Right atrium auricular region (tissue), 2 donors: ENCODE results near the gene PGBD5. TPM values are rescaled to one million over a fixed set of nuclear protein-coding genes. Genes with fewer than 3 reads are reported as not detected.

ENCODE experiments used
- DNase-seq: peaks from one replicate; pipeline ENCODE4 v3.0.0-alpha.2; 2019; ENCODE audit warnings: low spot score
- H3K27ac ChIP-seq, 2 donors: fragments of 200-600 bp; sonication (generic); 1 replicate in 1 of 2; 2 replicates in 1 of 2; pipeline ENCODE4 v1.5.1; 2016 to 2019
- H3K27me3 ChIP-seq, 2 donors: fragments of 200-600 bp; sonication (generic); one replicate each; pipeline versions ENCODE4 v1.5.1 to v1.6.0; 2017 to 2019
- H3K36me3 ChIP-seq: fragments of 200-600 bp; sonication (generic); one replicate; pipeline ENCODE4 v1.5.1; 2016
- H3K4me1 ChIP-seq, 2 donors: fragments of 200-600 bp; sonication (generic); one replicate each; pipeline versions ENCODE4 v1.5.1 to v1.6.0; 2017 to 2019
- H3K4me3 ChIP-seq, 2 donors: fragments of 200-600 bp; sonication (generic); 1 replicate in 1 of 2; 2 replicates in 1 of 2; pipeline ENCODE4 v1.5.1; 2017 to 2019; ENCODE audit warnings: mild to moderate bottlenecking in 1 of 2, moderate library complexity in 1 of 2
- H3K9me3 ChIP-seq, 2 donors: fragments of 200-600 bp; sonication (generic); one replicate each; pipeline ENCODE4 v1.5.1; 2019
- CTCF ChIP-seq, 2 donors: fragments of 200-600 bp; sonication (generic); IDR thresholded peaks; one replicate each; pipeline ENCODE4 v1.5.1; 2019; ENCODE audit warnings: antibody characterized with exemption in 2 of 2
- total RNA-seq, 2 donors: library from RNA; depleted of rRNA; stranded (reverse); fragments of >200 nt; gene quantifications; one replicate each; pipeline ENCODE4 v1.1.0, GENCODE V29; 2016

The PGBD5 gene
- total RNA-seq, 2 donors from 2014 or later, result 13.2 to 18.5 TPM

GRCh38 chr1:230355128-230355527 lies 71.0 kb downstream of the PGBD5 start:
- Histone ChIP-seq H3K4me3 (no peak overlapping the region), H3K9me3 (no peaks in the 10 kb centered on the region), H3K4me1 (peaks cover 0 to 7% of the 10 kb centered on the region in 2 donors), H3K27me3 (no peaks in the 10 kb centered on the region), H3K27ac (no peak overlapping the region), H3K36me3 (no peaks in the 10 kb centered on the region)
- no peak for TF ChIP-seq CTCF (IDR thresholded peaks at IDR 0.05)
- no peak for DNase-seq

DNA sequence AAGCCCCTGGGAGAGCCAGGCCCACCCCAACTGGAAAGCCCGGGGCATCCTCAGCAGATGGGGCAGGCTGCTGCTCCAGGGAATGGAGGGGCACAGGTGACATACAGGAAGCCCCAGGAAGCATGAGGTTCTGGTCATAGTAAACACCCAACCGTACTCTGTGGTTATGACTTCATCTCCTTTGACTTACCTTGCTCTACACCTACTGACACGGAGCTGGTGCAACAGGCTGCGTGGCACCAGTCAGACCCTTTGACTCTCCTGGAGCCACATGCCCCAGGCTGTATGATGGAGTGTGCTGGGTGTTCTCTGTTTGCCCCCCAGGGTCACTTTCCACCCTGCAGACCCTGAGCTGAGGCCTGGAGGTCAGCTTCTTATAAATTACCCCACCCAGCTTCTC lies 72.1 kb downstream of the PGBD5 start:
- no peak overlapping the region for H3K4me3 ChIP-seq
- TF ChIP-seq CTCF (IDR thresholded peaks at IDR 0.05), result no peak
- no peak for DNase-seq

GRCh38 chr1:230352537-230352936 lies 73.6 kb downstream of the PGBD5 start:
- no peak for DNase-seq
- Histone ChIP-seq H3K9me3 (no peaks in the 10 kb centered on the region), H3K27me3 (no peaks in the 10 kb centered on the region), H3K4me1 (peaks cover 0 to 9% of the 10 kb centered on the region in 2 donors), H3K27ac (no peak overlapping the region), H3K4me3 (no peak overlapping the region), H3K36me3 (no peaks in the 10 kb centered on the region)
- TF ChIP-seq CTCF (IDR thresholded peaks at IDR 0.05), result no peak

More for the DNA sequence above, 72.1 kb downstream of the PGBD5 start:
- no peaks in the 10 kb centered on the region for H3K36me3 ChIP-seq
- no peaks in the 10 kb centered on the region for H3K9me3 ChIP-seq
- no peaks in the 10 kb centered on the region for H3K27me3 ChIP-seq
- H3K4me1 ChIP-seq, result peaks cover 0 to 9% of the 10 kb centered on the region in 2 donors
- H3K27ac ChIP-seq, result no peak overlapping the region

DNA sequence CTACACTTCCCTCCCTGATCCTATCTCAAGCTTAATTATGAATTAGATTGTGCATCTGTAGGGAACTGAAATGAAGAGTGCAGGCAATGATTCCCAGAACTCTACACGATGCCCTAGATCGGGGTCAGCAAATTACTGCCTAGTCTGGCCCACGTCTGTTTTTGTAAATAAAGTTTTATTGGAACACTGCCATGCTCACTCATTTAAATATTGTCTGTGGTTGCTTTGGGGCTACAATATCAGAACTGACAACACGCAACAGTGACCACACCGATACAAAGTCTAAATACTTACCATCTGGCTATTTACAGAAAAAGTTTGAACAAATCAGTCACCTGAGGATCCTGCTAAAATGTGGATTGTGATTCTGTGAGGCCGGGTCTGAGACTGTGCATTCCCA lies 74.1 kb downstream of the PGBD5 start:
- H3K27ac ChIP-seq, result no peak overlapping the region
- H3K27me3 ChIP-seq, result no peaks in the 10 kb centered on the region
- no peaks in the 10 kb centered on the region for H3K9me3 ChIP-seq
- DNase-seq, result no peak
- no peaks in the 10 kb centered on the region for H3K36me3 ChIP-seq
- H3K4me1 ChIP-seq, result peaks cover 0 to 9% of the 10 kb centered on the region in 2 donors
- H3K4me3 ChIP-seq, result no peak overlapping the region
- TF ChIP-seq CTCF (IDR thresholded peaks at IDR 0.05), result no peak

- Histone ChIP-seq H3K27ac (no peak overlapping the region), H3K27me3 (no peaks in the 10 kb centered on the region), H3K4me1 (peaks cover 0 to 9% of the 10 kb centered on the region in 2 donors), H3K9me3 (no peaks in the 10 kb centered on the region), H3K36me3 (no peaks in the 10 kb centered on the region), H3K4me3 (no peak overlapping the region)
- DNase-seq, result no peak
- TF ChIP-seq CTCF (IDR thresholded peaks at IDR 0.05), result no peak
Observed at GRCh38 chr1:230351514-230351913, 74.6 kb downstream of the PGBD5 start.

GRCh38 chr1:230350208-230350921 lies 75.8 kb downstream of the PGBD5 start:
- Histone ChIP-seq H3K9me3 (no peaks in the 10 kb centered on the region), H3K4me1 (peaks cover 0 to 9% of the 10 kb centered on the region in 2 donors), H3K4me3 (no peak overlapping the region), H3K27me3 (no peaks in the 10 kb centered on the region), H3K27ac (no peak overlapping the region), H3K36me3 (no peaks in the 10 kb centered on the region)
- DNase-seq, result no peak
- TF ChIP-seq CTCF (IDR thresholded peaks at IDR 0.05), result no peak
